NCI-H1930 (cell line): ENCODE measurements around the gene ACAP3.
"Not testable (repeated sequence)": the region's sequence is repeated elsewhere in the genome, so short reads cannot be mapped to it uniquely, and the experiment has no call there.

Experiments
- DNase-seq, 2 experiments: peaks; one replicate each; lab custom pipeline; 2025; lab: John Stamatoyannopoulos, UW

ACAP3 gene

GRCh38 chr1:1264868-1265272, 42.9 kb downstream of the ACAP3 start:
- DNase-seq: no peak

GRCh38 chr1:1264026-1264425, 43.7 kb downstream of the ACAP3 start:
- no peak for DNase-seq

GRCh38 chr1:1262758-1263157, 45.0 kb downstream of the ACAP3 start:
- DNase-seq: no peak

GRCh38 chr1:1262071-1262470, 45.7 kb downstream of the ACAP3 start:
- DNase-seq: no peak

GRCh38 chr1:1260843-1261560, 46.7 kb downstream of the ACAP3 start:
- DNase-seq: no peak

GRCh38 chr1:1259951-1260600, 47.7 kb downstream of the ACAP3 start:
- DNase-seq: no peak

- DNase-seq: no peak
These were observed 48.2 kb downstream of the ACAP3 start for GRCh38 chr1:1259540-1259939.

- DNase-seq: no peak
These were observed 48.6 kb downstream of the ACAP3 start for GRCh38 chr1:1259119-1259488.

GRCh38 chr1:1256956-1257871, 50.5 kb downstream of the ACAP3 start:
- DNase-seq: no peak

- DNase-seq: no peak
These were observed 52.1 kb downstream of the ACAP3 start for GRCh38 chr1:1255611-1256010.

GRCh38 chr1:1255078-1255477, 52.7 kb downstream of the ACAP3 start:
- DNase-seq: no peak

GRCh38 chr1:1254667-1254998, 53.1 kb downstream of the ACAP3 start:
- DNase-seq: no peak

- DNase-seq: no peak
These were observed 53.6 kb downstream of the ACAP3 start for GRCh38 chr1:1253972-1254666.

GRCh38 chr1:1253314-1253713, 54.4 kb downstream of the ACAP3 start:
- DNase-seq: no peak

- no peak for DNase-seq
These were observed 56.9 kb downstream of the ACAP3 start for GRCh38 chr1:1250786-1251284.

- DNase-seq: not testable (repeated sequence)
These were observed 59.5 kb downstream of the ACAP3 start for GRCh38 chr1:1248009-1248913.

- DNase-seq: no peak
These were observed 60.3 kb downstream of the ACAP3 start for GRCh38 chr1:1247341-1247913.

- DNase-seq: no peak
These were observed 61.0 kb downstream of the ACAP3 start, which contains the start of gene C1QTNF12 for GRCh38 chr1:1246577-1247340. C1QTNF12 (minus strand) TSS chr1:1246722; CDS start chr1:1246690, 32 bp downstream.

- no peak for DNase-seq
These were observed 61.7 kb downstream of the ACAP3 start for GRCh38 chr1:1245817-1246576.
